ENCODE results near the gene BCL11B.
"Not testable (repeated sequence)": the region's sequence is repeated elsewhere in the genome, so short reads cannot be mapped to it uniquely, and the experiment has no call there.

BCL11B gene

GRCh38 chr14:99189201-99189801 is 82.7 kb downstream of the BCL11B start:
- no peak for TF ChIP-seq CTCF (IDR thresholded peaks at IDR 0.05; ENCODE audit: insufficient read depth, missing control alignments)
- DNase-seq (ENCODE audit: insufficient read length, low spot score) (no peak), FAIRE-seq (no peak)

GRCh38 chr14:99188731-99189191 is 83.2 kb downstream of the BCL11B start:
- FAIRE-seq (no peak), DNase-seq (ENCODE audit: insufficient read length, low spot score) (no peak)
- TF ChIP-seq CTCF (IDR thresholded peaks at IDR 0.05; ENCODE audit: insufficient read depth, missing control alignments): no peak

GRCh38 chr14:99187858-99188257 is 84.1 kb downstream of the BCL11B start:
- no peak for TF ChIP-seq CTCF (IDR thresholded peaks at IDR 0.05; ENCODE audit: insufficient read depth, missing control alignments)
- FAIRE-seq (no peak), DNase-seq (ENCODE audit: insufficient read length, low spot score) (no peak)

GRCh38 chr14:99186956-99187690 is 84.9 kb downstream of the BCL11B start:
- no peak for DNase-seq (ENCODE audit: insufficient read length, low spot score)
- FAIRE-seq: no peak
- TF ChIP-seq CTCF (IDR thresholded peaks at IDR 0.05; ENCODE audit: insufficient read depth, missing control alignments): no peak

GRCh38 chr14:99186336-99186735 is 85.7 kb downstream of the BCL11B start:
- DNase-seq (ENCODE audit: insufficient read length, low spot score); FAIRE-seq: not testable (repeated sequence)

- DNase-seq (ENCODE audit: insufficient read length, low spot score): no peak
- no peak for FAIRE-seq
These were observed 86.4 kb downstream of the BCL11B start for GRCh38 chr14:99185436-99186068.

GRCh38 chr14:99183716-99184115 is 88.3 kb downstream of the BCL11B start:
- FAIRE-seq (no peak), DNase-seq (ENCODE audit: insufficient read length, low spot score) (no peak)
- no peak for TF ChIP-seq CTCF (IDR thresholded peaks at IDR 0.05; ENCODE audit: insufficient read depth, missing control alignments)

More at GRCh38 chr14:99185436-99186068, 86.4 kb downstream of the BCL11B start:
- TF ChIP-seq CTCF (IDR thresholded peaks at IDR 0.05; ENCODE audit: insufficient read depth, missing control alignments): no peak

Measured in D721Med (cell line).